ENCODE results near the gene PWWP2B.

DNA sequence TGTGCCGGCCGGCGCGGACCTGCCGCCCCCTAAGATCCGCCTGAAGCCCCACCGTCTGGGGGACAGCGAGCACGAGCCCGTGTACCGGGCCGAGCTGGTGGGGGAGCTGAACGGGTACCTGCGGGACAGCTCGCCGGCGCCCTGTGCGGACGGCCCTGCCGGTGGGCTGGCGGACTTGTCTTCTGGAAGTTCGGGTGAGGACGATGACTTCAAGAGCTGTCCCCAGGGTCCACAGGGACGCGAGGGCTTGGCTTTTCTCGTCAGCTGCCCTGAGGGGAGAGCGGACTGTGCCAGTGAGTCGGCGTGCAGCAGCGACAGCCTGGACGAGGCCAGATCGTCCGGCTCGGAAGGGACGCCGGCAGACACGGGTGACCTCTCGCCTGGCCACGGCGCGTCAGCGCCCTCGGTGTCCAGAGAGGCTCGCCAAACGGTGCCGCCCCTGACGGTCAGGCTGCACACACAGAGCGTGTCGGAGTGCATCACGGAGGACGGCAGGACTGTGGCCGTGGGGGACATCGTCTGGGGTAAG lies 8.5 kb downstream of the PWWP2B start:
- TF ChIP-seq, protein P1, sequence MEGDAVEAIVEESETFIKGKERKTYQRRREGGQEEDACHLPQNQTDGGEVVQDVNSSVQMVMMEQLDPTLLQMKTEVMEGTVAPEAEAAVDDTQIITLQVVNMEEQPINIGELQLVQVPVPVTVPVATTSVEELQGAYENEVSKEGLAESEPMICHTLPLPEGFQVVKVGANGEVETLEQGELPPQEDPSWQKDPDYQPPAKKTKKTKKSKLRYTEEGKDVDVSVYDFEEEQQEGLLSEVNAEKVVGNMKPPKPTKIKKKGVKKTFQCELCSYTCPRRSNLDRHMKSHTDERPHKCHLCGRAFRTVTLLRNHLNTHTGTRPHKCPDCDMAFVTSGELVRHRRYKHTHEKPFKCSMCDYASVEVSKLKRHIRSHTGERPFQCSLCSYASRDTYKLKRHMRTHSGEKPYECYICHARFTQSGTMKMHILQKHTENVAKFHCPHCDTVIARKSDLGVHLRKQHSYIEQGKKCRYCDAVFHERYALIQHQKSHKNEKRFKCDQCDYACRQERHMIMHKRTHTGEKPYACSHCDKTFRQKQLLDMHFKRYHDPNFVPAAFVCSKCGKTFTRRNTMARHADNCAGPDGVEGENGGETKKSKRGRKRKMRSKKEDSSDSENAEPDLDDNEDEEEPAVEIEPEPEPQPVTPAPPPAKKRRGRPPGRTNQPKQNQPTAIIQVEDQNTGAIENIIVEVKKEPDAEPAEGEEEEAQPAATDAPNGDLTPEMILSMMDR (IDR thresholded peaks at IDR 0.05), result no peak
- TF ChIP-seq POLR2A (IDR thresholded peaks at IDR 0.05), result no peak
